ENCODE data around the gene DCAF8.

Gene DCAF8

GRCh38 chr1:160264795-160265307 is 2.5 kb upstream of the DCAF8 start:
- no peak for DNase-seq (ENCODE audit: low read depth)

- peak; percentile 69 for DNase-seq (ENCODE audit: low read depth)
These were observed 825 bp downstream of the DCAF8 start for GRCh38 chr1:160261556-160261892.

GRCh38 chr1:160260406-160261382 is 1.7 kb downstream of the DCAF8 start:
- no peak for DNase-seq (ENCODE audit: low read depth)

GRCh38 chr1:160258177-160258798 is 4.1 kb downstream of the DCAF8 start:
- no peak for DNase-seq (ENCODE audit: low read depth)

GRCh38 chr1:160257411-160258015 is 4.8 kb downstream of the DCAF8 start:
- DNase-seq (ENCODE audit: low read depth): no peak

GRCh38 chr1:160256396-160257046 is 5.8 kb downstream of the DCAF8 start:
- DNase-seq (ENCODE audit: low read depth): no peak

GRCh38 chr1:160255781-160256300 is 6.5 kb downstream of the DCAF8 start:
- no peak for DNase-seq (ENCODE audit: low read depth)

- peak; percentile 26 for DNase-seq (ENCODE audit: low read depth)
These were observed 10.4 kb downstream of the DCAF8 start for GRCh38 chr1:160251687-160252526.

- no peak for DNase-seq (ENCODE audit: low read depth)
These were observed 11.3 kb downstream of the DCAF8 start for GRCh38 chr1:160251011-160251410.

GRCh38 chr1:160247053-160247452 is 15.3 kb downstream of the DCAF8 start:
- no peak for DNase-seq (ENCODE audit: low read depth)

- DNase-seq (ENCODE audit: low read depth): no peak
These were observed 16.9 kb downstream of the DCAF8 start for GRCh38 chr1:160245434-160245833.

- no peak for DNase-seq (ENCODE audit: low read depth)
These were observed 18.1 kb downstream of the DCAF8 start for GRCh38 chr1:160244209-160244608.

- no peak for DNase-seq (ENCODE audit: low read depth)
These were observed 18.6 kb downstream of the DCAF8 start for GRCh38 chr1:160243767-160244166.

- DNase-seq (ENCODE audit: low read depth): no peak
These were observed 22.6 kb downstream of the DCAF8 start for GRCh38 chr1:160239582-160240299.

- no peak for DNase-seq (ENCODE audit: low read depth)
These were observed 23.9 kb downstream of the DCAF8 start for GRCh38 chr1:160238408-160238807.

GRCh38 chr1:160237558-160237957 is 24.8 kb downstream of the DCAF8 start:
- no peak for DNase-seq (ENCODE audit: low read depth)

- DNase-seq (ENCODE audit: low read depth): no peak
These were observed 25.5 kb downstream of the DCAF8 start for GRCh38 chr1:160236806-160237205.

GRCh38 chr1:160232911-160233310 is 29.4 kb downstream of the DCAF8 start:
- DNase-seq (ENCODE audit: low read depth): no peak

- DNase-seq (ENCODE audit: low read depth): no peak
These were observed 33.9 kb downstream of the DCAF8 start for GRCh38 chr1:160228431-160228830.

GRCh38 chr1:160227561-160227960 is 34.8 kb downstream of the DCAF8 start:
- no peak for DNase-seq (ENCODE audit: low read depth)
